LNCAP (cell line): Measurements from ENCODE around the gene MYO1E.

ENCODE experiments used
- CTCF ChIP-seq: fragments of 450-650 bp; IDR thresholded peaks from 2 replicates; pipeline ENCODE4 v1.5.1; 2017; ENCODE audit warnings: mild to moderate bottlenecking

The MYO1E gene

GRCh38 chr15:59354417-59355031 lies 18.1 kb downstream of the MYO1E start:
- TF ChIP-seq CTCF = no peak

GRCh38 chr15:59353994-59354416 lies 18.7 kb downstream of the MYO1E start:
- TF ChIP-seq CTCF = no peak

GRCh38 chr15:59352683-59353082 lies 20.0 kb downstream of the MYO1E start:
- TF ChIP-seq CTCF = no peak

GRCh38 chr15:59352189-59352588 lies 20.5 kb downstream of the MYO1E start:
- TF ChIP-seq CTCF = no peak

GRCh38 chr15:59350421-59350732 lies 22.3 kb downstream of the MYO1E start:
- TF ChIP-seq CTCF = no peak

GRCh38 chr15:59349680-59350420 lies 22.8 kb downstream of the MYO1E start:
- TF ChIP-seq CTCF = no peak

GRCh38 chr15:59347915-59348314 lies 24.8 kb downstream of the MYO1E start:
- TF ChIP-seq CTCF = no peak
